Endodermal cell (in vitro differentiated cells): ENCODE data around the gene TPSB2. TPM values are rescaled to one million over a fixed set of nuclear protein-coding genes. Genes with fewer than 3 reads are reported as not detected.
"Not testable (repeated sequence)": the region's sequence is repeated elsewhere in the genome, so short reads cannot be mapped to it uniquely, and the experiment has no call there.

Source experiments
- DNase-seq: peaks from one replicate; pipeline ENCODE4 v3.0.0-alpha.2; 2017
- H3K27ac ChIP-seq: 2 replicates; pipeline ENCODE4 v1.5.1; 2013; ENCODE audit warnings: mild to moderate bottlenecking, low read depth, low read length, moderate library complexity
- H3K27me3 ChIP-seq: 2 replicates; pipeline ENCODE4 v1.6.1; 2013; ENCODE audit warnings: mild to moderate bottlenecking, low read length, moderate library complexity; ENCODE audit not compliant: insufficient read depth, control insufficient read depth, poor library complexity, severe bottlenecking
- H3K36me3 ChIP-seq: 2 replicates; pipeline ENCODE4 v1.7.0; 2013; ENCODE audit warnings: mild to moderate bottlenecking, low read length, moderate library complexity; ENCODE audit not compliant: control insufficient read depth, insufficient read depth
- H3K4me1 ChIP-seq: one replicate; pipeline ENCODE4 v1.7.0; 2013; ENCODE audit warnings: low read length; ENCODE audit not compliant: control insufficient read depth, insufficient read depth
- H3K4me3 ChIP-seq: 2 replicates; pipeline ENCODE4 v1.5.1; 2013; ENCODE audit warnings: mild to moderate bottlenecking, low read length, moderate library complexity
- H3K9ac ChIP-seq: 2 replicates; pipeline ENCODE4 v1.6.1; 2013; ENCODE audit warnings: mild to moderate bottlenecking, low read length, moderate library complexity; ENCODE audit not compliant: poor library complexity, severe bottlenecking; ENCODE audit errors: extremely low read depth
- H3K9me3 ChIP-seq: 2 replicates; pipeline ENCODE4 v1.6.1; 2013; ENCODE audit warnings: mild to moderate bottlenecking, low read length, moderate library complexity; ENCODE audit not compliant: control insufficient read depth
- H3K27ac Mint-ChIP-seq: 2 replicates; pipeline ENCODE4 v1.8.0; 2020; ENCODE audit warnings: mixed read lengths
- H3K27me3 Mint-ChIP-seq: 2 replicates; pipeline ENCODE4 v1.8.0; 2021; ENCODE audit warnings: mild to moderate bottlenecking, mixed read lengths; ENCODE audit not compliant: insufficient read depth
- H3K36me3 Mint-ChIP-seq: 2 replicates; pipeline ENCODE4 v1.8.0; 2020; ENCODE audit warnings: low read depth, mixed read lengths
- H3K4me1 Mint-ChIP-seq: 2 replicates; pipeline ENCODE4 v1.8.0; 2020; ENCODE audit warnings: mixed read lengths
- H3K4me3 Mint-ChIP-seq: 2 replicates; pipeline ENCODE4 v1.8.0; 2020; ENCODE audit warnings: mild to moderate bottlenecking, moderate library complexity, mixed read lengths
- H3K9me3 Mint-ChIP-seq: 2 replicates; pipeline ENCODE4 v1.8.0; 2020; ENCODE audit warnings: mild to moderate bottlenecking, mixed read lengths
- CTCF ChIP-seq: fragments of 200-600 bp; sonication (generic); conservative IDR thresholded peaks from 2 replicates; pipeline ENCODE4 v1.5.0; 2021; ENCODE audit warnings: antibody characterized with exemption, mild to moderate bottlenecking
- WGBS, 2 experiments: methylation state at CpG; one replicate each; pipeline versions ENCODE4 v1.1.5 to v1.1.7; 2013; ENCODE audit warnings: missing lambda C conversion rate in 2 of 2, mixed read lengths in 1 of 2; ENCODE audit not compliant: insufficient coverage in 1 of 2, insufficient read length in 1 of 2; 5-methylcytosine and 5-hydroxymethylcytosine counted together
- total RNA-seq, 2 donors: library from RNA; stranded (reverse); fragmentation: NEBNext Ultra II Directional in 1 of 2; extraction: Animal tissue kit (Norgen Biotek cat#: 25700) in 1 of 2; gene quantifications; 2 replicates in 1 of 2; 3 replicates in 1 of 2; pipeline ENCODE4 v1.2.1, GENCODE V29; 2021

TPSB2 gene
- total RNA-seq, 2 donors from 2014 or later: not detected

GRCh38 chr16:1228227-1228626 is 1.8 kb downstream of the TPSB2 start:
- H3K36me3 ChIP-seq, H3K4me3 ChIP-seq, H3K9me3 Mint-ChIP-seq, H3K9ac ChIP-seq, H3K36me3 Mint-ChIP-seq, H3K27ac Mint-ChIP-seq, H3K4me1 Mint-ChIP-seq, H3K27me3 ChIP-seq, H3K4me3 Mint-ChIP-seq, DNase-seq, H3K4me1 ChIP-seq, H3K27ac ChIP-seq, H3K9me3 ChIP-seq: not testable (repeated sequence)
- 83 to 87% methylated on average over 4 to 5 of the region's 7 CpGs for WGBS, 2 experiments
- peaks cover 13% of the 10 kb centered on the region for H3K27me3 Mint-ChIP-seq

- 75 to 100% methylated on average over 3 to 12 of the region's 14 CpGs for WGBS, 2 experiments
- not testable (repeated sequence) for H3K27me3 ChIP-seq, H3K27ac Mint-ChIP-seq, H3K36me3 ChIP-seq, DNase-seq, H3K36me3 Mint-ChIP-seq, H3K4me3 ChIP-seq, H3K9me3 Mint-ChIP-seq, H3K4me1 Mint-ChIP-seq, H3K4me1 ChIP-seq, H3K27ac ChIP-seq, H3K9ac ChIP-seq, H3K9me3 ChIP-seq, H3K4me3 Mint-ChIP-seq
- H3K27me3 Mint-ChIP-seq: peaks cover 13% of the 10 kb centered on the region
Observed at GRCh38 chr16:1226692-1227091, 3.3 kb downstream of the TPSB2 start.

GRCh38 chr16:1225728-1226311 is 4.2 kb downstream of the TPSB2 start:
- H3K9ac ChIP-seq, H3K4me1 ChIP-seq, H3K27ac Mint-ChIP-seq, H3K4me3 ChIP-seq, H3K4me3 Mint-ChIP-seq, H3K27me3 ChIP-seq, H3K36me3 ChIP-seq, H3K9me3 ChIP-seq, H3K27ac ChIP-seq, H3K36me3 Mint-ChIP-seq, H3K9me3 Mint-ChIP-seq, H3K4me1 Mint-ChIP-seq, DNase-seq: not testable (repeated sequence)
- 81 to 85% methylated on average over 7 to 24 of the region's 24 CpGs for WGBS, 2 experiments
- H3K27me3 Mint-ChIP-seq: peaks cover 13% of the 10 kb centered on the region

- DNase-seq: no peak
- Mint-ChIP-seq H3K9me3 (no peaks in the 10 kb centered on the region), H3K4me3 (no peak within 1 kb of the TSS), H3K36me3 (peaks cover 7% of the 10 kb centered on the region), H3K27me3 (peaks cover 8% of the 10 kb centered on the region), H3K4me1 (no peaks in the 10 kb centered on the region), H3K27ac (no peak within 1 kb of the TSS)
- no peaks in the 10 kb centered on the region for H3K4me1 ChIP-seq
- H3K27ac ChIP-seq: no peak within 1 kb of the TSS
- no peak for TF ChIP-seq CTCF
- H3K27me3 ChIP-seq: no peaks in the 10 kb centered on the region
- 81 to 86% methylated on average over 5 to 10 of the region's 10 CpGs for WGBS, 2 experiments
- no peak within 1 kb of the TSS for H3K9ac ChIP-seq
- no peaks in the 10 kb centered on the region for H3K36me3 ChIP-seq
- no peaks in the 10 kb centered on the region for H3K9me3 ChIP-seq
- H3K4me3 ChIP-seq: no peak within 1 kb of the TSS
Observed at GRCh38 chr16:1225051-1225451, 4.9 kb downstream of the TPSB2 start, which contains the start of gene TPSG1. Gene TPSG1, minus strand, starts transcription at chr16:1225268. Its CDS starts 16 bp downstream, at chr16:1225252.
